Panc1 (cell line): ENCODE results near the gene PRRT1. TPM values are rescaled to one million over a fixed set of nuclear protein-coding genes. Genes with fewer than 3 reads are reported as not detected.

Experiments
- ATAC-seq: fragments of 200-7000 bp; cut with Tn5 transposase; 2 replicates; pipeline ENCODE4 v1.9.1; 2020; ENCODE audit warnings: mild to moderate bottlenecking, moderate library complexity
- BruUV-seq: library from RNA; stranded (reverse); fragments of 400-500 nt; replicated peaks from 2 replicates; lab custom pipeline; 2021; lab: Mats Ljungman, UMichigan
- CTCF ChIA-PET: fragments of 300-600 bp; sonication (Branson Sonifier 250); formaldehyde crosslinking; loops from one replicate; lab custom pipeline; 2022; ENCODE audit warnings: antibody characterized with exemption; lab: Charles Lee
- POLR2A ChIA-PET: fragments of 300-600 bp; sonication (Branson Sonifier 250); formaldehyde crosslinking; loops from one replicate; lab custom pipeline; 2022; ENCODE audit warnings: antibody characterized with exemption; lab: Charles Lee
- DNase-seq: peaks from one replicate; pipeline ENCODE4 v3.0.0-alpha.2; 2010; ENCODE audit warnings: low read depth, low spot score
- H3K27ac ChIP-seq: 2 replicates; pipeline ENCODE4 v1.5.1; 2011; ENCODE audit warnings: mild to moderate bottlenecking, low read length, inconsistent platforms
- H3K27me3 ChIP-seq: fragments of 200-500 bp; sonication (Bioruptor generic); 2 replicates; pipeline ENCODE4 v1.6.0; 2014; ENCODE audit warnings: low read length, inconsistent platforms; ENCODE audit not compliant: control insufficient read depth, insufficient read depth
- H3K36me3 ChIP-seq: fragments of 200-500 bp; sonication (Bioruptor generic); 2 replicates; pipeline ENCODE4 v1.5.1; 2014; ENCODE audit warnings: inconsistent platforms, mild to moderate bottlenecking, low read length, moderate library complexity; ENCODE audit not compliant: control insufficient read depth, insufficient read depth
- H3K4me1 ChIP-seq: 2 replicates; pipeline ENCODE4 v1.5.1; 2011; ENCODE audit warnings: inconsistent platforms, mild to moderate bottlenecking, low read length, moderate library complexity; ENCODE audit not compliant: control insufficient read depth, insufficient read depth
- H3K4me3 ChIP-seq, 2 experiments: 2 replicates each; pipeline ENCODE4 v1.5.1; 2011 to 2012; ENCODE audit warnings: low read depth in 2 of 2, low read length in 2 of 2, mild to moderate bottlenecking in 2 of 2, inconsistent platforms in 1 of 2, moderate library complexity in 1 of 2
- H3K9me3 ChIP-seq: fragments of 200-500 bp; sonication (Bioruptor generic); 2 replicates; pipeline ENCODE4 v1.5.1; 2014; ENCODE audit warnings: low read depth, mild to moderate bottlenecking, inconsistent platforms, low read length, moderate library complexity; ENCODE audit not compliant: control insufficient read depth, insufficient read depth
- POLR2AphosphoS5 ChIP-seq: IDR thresholded peaks from 2 replicates; pipeline ENCODE4 v1.6.1; 2012; ENCODE audit warnings: mild to moderate bottlenecking, low read depth, low read length, moderate library complexity
- SIN3A ChIP-seq: IDR thresholded peaks from 2 replicates; pipeline ENCODE4 v1.6.1; 2012; ENCODE audit warnings: low read depth, mild to moderate bottlenecking, low read length, moderate library complexity, borderline replicate concordance; ENCODE audit not compliant: insufficient read depth
- TCF7L2 ChIP-seq: IDR thresholded peaks from 2 replicates; pipeline ENCODE4 v1.6.1; 2011; ENCODE audit warnings: mild to moderate bottlenecking, low read depth, low read length, inconsistent platforms
- in situ Hi-C: cut with HindIII; loops from 2 replicates; pipeline ENCODE4 v1.10.0; 2016; ENCODE audit warnings: low sequenced_read_pairs, low pct_unique_long_range_greater_than_20kb
- intact Hi-C: fragments of 100-400 bp; cut with micrococcal nuclease; formaldehyde crosslinking; loops from one replicate; pipeline ENCODE4 v1.10.0; 2022; ENCODE audit not compliant: unreplicated experiment
- total RNA-seq: library from RNA; stranded (reverse); gene quantifications from one replicate; pipeline ENCODE4 v1.2.1, GENCODE V29; 2021; ENCODE audit not compliant: unreplicated experiment
- TF ChIP-seq, protein P1 (sequence below), 2 experiments: IDR thresholded peaks; 2 replicates each; pipeline ENCODE4 v1.6.1; 2011 to 2012; ENCODE audit warnings: low read depth in 2 of 2, control low read depth in 1 of 2, low read length in 1 of 2, mild to moderate bottlenecking in 1 of 2, moderate library complexity in 1 of 2; ENCODE audit not compliant: insufficient read depth in 1 of 2
- TF ChIP-seq, protein P2 (sequence below): fragments of 450-650 bp; IDR thresholded peaks from 2 replicates; pipeline ENCODE4 v1.5.1; 2017; ENCODE audit warnings: mild to moderate bottlenecking

The PRRT1 gene
- total RNA-seq, 1 experiment from 2014 or later, result 1.3 TPM

DNA sequence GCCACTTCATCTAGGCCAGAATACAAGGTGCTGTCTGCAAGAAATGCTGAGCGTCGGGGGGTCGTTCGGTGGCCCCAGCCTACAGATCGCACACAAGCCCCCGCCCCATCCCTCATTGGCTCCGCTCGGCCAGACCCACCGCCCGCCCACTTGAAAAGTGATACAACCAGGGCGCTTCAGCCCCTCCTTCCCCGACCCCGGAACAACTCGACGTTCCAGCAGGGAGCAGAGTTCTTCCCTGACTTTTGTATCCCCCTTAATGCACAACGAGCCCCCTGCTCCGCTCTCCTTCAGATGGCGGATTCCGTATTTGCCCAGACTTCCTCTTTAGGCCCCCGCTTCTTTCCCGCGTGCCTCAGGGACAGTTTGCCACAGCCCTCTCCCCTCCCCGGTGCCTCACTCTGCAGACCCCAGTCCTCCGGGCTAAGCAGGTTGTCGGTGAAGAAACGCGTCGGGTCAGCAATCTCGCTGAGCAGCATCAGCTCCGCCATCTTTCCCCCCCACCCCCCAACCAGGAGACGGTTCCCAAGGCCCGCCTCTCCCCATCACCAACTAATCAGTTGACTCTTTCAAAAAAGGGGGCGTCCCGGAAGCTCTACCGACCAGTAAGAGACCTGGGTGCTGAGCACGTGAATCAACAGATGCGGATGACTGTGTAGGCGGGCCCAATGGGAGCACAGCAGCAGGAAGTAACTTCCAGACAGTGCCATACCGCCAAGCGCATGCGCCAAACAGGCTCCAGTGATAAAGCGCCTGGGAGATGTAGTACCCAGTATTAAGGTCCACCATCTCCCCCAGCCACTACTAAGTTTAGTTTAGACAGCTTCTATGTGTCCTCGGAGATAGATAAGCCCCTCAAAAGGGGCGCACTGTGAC is 23.8 kb downstream of the PRRT1 start, which contains the start of gene ATF6B:
Gene ATF6B, minus strand, starts transcription at position 530 of the 876 bp plus-strand sequence. Its CDS starts 39 bp downstream, at position 491.
- DNase-seq, result peak; percentile 93
- no peaks in the 10 kb centered on the region for H3K27me3 ChIP-seq
- intact Hi-C loops (no loop called here), in situ Hi-C loops (no loop called here)
- TF ChIP-seq, protein P1, sequence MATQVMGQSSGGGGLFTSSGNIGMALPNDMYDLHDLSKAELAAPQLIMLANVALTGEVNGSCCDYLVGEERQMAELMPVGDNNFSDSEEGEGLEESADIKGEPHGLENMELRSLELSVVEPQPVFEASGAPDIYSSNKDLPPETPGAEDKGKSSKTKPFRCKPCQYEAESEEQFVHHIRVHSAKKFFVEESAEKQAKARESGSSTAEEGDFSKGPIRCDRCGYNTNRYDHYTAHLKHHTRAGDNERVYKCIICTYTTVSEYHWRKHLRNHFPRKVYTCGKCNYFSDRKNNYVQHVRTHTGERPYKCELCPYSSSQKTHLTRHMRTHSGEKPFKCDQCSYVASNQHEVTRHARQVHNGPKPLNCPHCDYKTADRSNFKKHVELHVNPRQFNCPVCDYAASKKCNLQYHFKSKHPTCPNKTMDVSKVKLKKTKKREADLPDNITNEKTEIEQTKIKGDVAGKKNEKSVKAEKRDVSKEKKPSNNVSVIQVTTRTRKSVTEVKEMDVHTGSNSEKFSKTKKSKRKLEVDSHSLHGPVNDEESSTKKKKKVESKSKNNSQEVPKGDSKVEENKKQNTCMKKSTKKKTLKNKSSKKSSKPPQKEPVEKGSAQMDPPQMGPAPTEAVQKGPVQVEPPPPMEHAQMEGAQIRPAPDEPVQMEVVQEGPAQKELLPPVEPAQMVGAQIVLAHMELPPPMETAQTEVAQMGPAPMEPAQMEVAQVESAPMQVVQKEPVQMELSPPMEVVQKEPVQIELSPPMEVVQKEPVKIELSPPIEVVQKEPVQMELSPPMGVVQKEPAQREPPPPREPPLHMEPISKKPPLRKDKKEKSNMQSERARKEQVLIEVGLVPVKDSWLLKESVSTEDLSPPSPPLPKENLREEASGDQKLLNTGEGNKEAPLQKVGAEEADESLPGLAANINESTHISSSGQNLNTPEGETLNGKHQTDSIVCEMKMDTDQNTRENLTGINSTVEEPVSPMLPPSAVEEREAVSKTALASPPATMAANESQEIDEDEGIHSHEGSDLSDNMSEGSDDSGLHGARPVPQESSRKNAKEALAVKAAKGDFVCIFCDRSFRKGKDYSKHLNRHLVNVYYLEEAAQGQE (IDR thresholded peaks at IDR 0.05; ENCODE audit: insufficient read depth in 1 of 2, low read depth in 2 of 2, low read length in 1 of 2), result no peak
- no peak for TF ChIP-seq TCF7L2
- TF ChIP-seq POLR2AphosphoS5, result 0 out of 2 replicates have a peak, but pooled peaks have one; percentile 35
- TF ChIP-seq SIN3A, result peak; percentile 83; the same call in 1 of the 2 replicates
- ChIA-PET CTCF (interaction anchor here (0.6 to 1.2 kb wide), 3 partner anchors 9 to 1463 kb away, joined by 4 to 6 read pairs (median 5); no protein-coding TSS in a partner anchor), POLR2A (interaction anchor here (0.6 kb wide), 1 partner anchor 30 kb away, joined by 7 read pairs; no protein-coding TSS in a partner anchor)
- peak within 1 kb of the TSS; percentile 96 for H3K27ac ChIP-seq
- peaks cover 23% of the 10 kb centered on the region for H3K4me1 ChIP-seq
- H3K36me3 ChIP-seq, result no peaks in the 10 kb centered on the region; the same call in 1 of the 2 replicates
- peak; percentile 95 for ATAC-seq
- H3K4me3 ChIP-seq, result peak within 1 kb of the TSS; percentile 92 to 100
- TSS peak; percentile 64 for BruUV-seq
- no peaks in the 10 kb centered on the region for H3K9me3 ChIP-seq

DNA sequence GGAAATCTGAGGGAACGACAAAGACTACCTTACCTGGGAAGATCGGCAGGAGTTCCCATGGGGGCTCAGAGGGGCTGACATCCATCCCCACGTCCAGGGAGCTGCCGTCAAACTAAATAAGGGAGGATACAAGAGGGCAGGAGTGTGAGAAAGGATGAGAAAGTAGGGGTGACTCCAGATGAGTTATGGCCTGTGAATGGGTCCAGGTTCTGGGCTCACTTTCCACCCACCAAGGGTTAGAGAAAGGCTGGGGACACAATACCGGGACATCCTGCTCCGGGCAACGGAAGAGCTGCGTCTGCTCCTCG is 24.4 kb downstream of the PRRT1 start:
- no peak for DNase-seq
- intact Hi-C loops, result no loop called here
- no peak for TF ChIP-seq SIN3A
- TF ChIP-seq, protein P2, sequence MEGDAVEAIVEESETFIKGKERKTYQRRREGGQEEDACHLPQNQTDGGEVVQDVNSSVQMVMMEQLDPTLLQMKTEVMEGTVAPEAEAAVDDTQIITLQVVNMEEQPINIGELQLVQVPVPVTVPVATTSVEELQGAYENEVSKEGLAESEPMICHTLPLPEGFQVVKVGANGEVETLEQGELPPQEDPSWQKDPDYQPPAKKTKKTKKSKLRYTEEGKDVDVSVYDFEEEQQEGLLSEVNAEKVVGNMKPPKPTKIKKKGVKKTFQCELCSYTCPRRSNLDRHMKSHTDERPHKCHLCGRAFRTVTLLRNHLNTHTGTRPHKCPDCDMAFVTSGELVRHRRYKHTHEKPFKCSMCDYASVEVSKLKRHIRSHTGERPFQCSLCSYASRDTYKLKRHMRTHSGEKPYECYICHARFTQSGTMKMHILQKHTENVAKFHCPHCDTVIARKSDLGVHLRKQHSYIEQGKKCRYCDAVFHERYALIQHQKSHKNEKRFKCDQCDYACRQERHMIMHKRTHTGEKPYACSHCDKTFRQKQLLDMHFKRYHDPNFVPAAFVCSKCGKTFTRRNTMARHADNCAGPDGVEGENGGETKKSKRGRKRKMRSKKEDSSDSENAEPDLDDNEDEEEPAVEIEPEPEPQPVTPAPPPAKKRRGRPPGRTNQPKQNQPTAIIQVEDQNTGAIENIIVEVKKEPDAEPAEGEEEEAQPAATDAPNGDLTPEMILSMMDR, result no peak
- Histone ChIP-seq H3K4me3 (peak overlapping the region; percentile 92 to 100), H3K36me3 (no peaks in the 10 kb centered on the region; the same call in 1 of the 2 replicates), H3K27ac (peak overlapping the region; percentile 96), H3K4me1 (peaks cover 23% of the 10 kb centered on the region), H3K27me3 (no peaks in the 10 kb centered on the region), H3K9me3 (no peaks in the 10 kb centered on the region)
- in situ Hi-C loops, result no loop called here
- BruUV-seq, result no TSS peak
- POLR2A ChIA-PET, result no interaction called here
- ATAC-seq, result no peak
- CTCF ChIA-PET, result interaction anchor here (1.2 kb wide), 1 partner anchor 8 kb away, joined by 4 read pairs; no protein-coding TSS in a partner anchor
